Right cardiac atrium (tissue), 5 donors: ENCODE measurements around the gene FOXP4. TPM values are rescaled to one million over a fixed set of nuclear protein-coding genes. Genes with fewer than 3 reads are reported as not detected.
"Not testable (repeated sequence)": the region's sequence is repeated elsewhere in the genome, so short reads cannot be mapped to it uniquely, and the experiment has no call there.

Source experiments
- ATAC-seq, 2 donors: fragments of 200-7000 bp; cut with Tn5 transposase; one replicate each; pipeline versions ENCODE4 v1.8.0 to v1.9.1; 2020; ENCODE audit warnings: moderate library complexity in 2 of 2, mild to moderate bottlenecking in 1 of 2
- DNase-seq, 3 donors: peaks; one replicate each; pipeline ENCODE4 v3.0.0-alpha.2; 2020
- H3K27ac ChIP-seq: one replicate; pipeline ENCODE4 v1.5.1; 2013; ENCODE audit warnings: mild to moderate bottlenecking, low read length, control low read depth, moderate library complexity
- H3K27me3 ChIP-seq: one replicate; pipeline ENCODE4 v1.6.1; 2013; ENCODE audit not compliant: control insufficient read depth, insufficient read depth
- H3K4me1 ChIP-seq: one replicate; pipeline ENCODE4 v1.6.1; 2013; ENCODE audit warnings: low read length; ENCODE audit not compliant: control insufficient read depth, insufficient read depth
- H3K4me3 ChIP-seq: one replicate; pipeline ENCODE4 v1.5.1; 2013; ENCODE audit warnings: low read length, control low read depth
- H3K9me3 ChIP-seq: one replicate; pipeline ENCODE4 v1.6.1; 2013; ENCODE audit warnings: low read length; ENCODE audit not compliant: control insufficient read depth
- WGBS: extraction: QIAGEN DNeasy Blood & Tissue Kit; methylation state at CpG from one replicate; pipeline ENCODE4 v1.1.7; 2013; 5-methylcytosine and 5-hydroxymethylcytosine counted together
- intact Hi-C, 4 donors: fragments of 100-400 bp; cut with DNase I; formaldehyde crosslinking; loops; one replicate each; pipeline versions ENCODE4 v1.11.0 to v1.14.0; 2022 to 2023
- polyA plus RNA-seq: library from polyadenylated mRNA; stranded (reverse); fragments of 200-250 nt; gene quantifications from one replicate; pipeline ENCODE4 v1.2.3, GENCODE V29; 2013
- total RNA-seq, 4 donors: library from RNA; stranded (reverse); fragmentation: NEBNext Ultra II Directional; extraction: Animal tissue kit (Norgen Biotek cat#: 25700); gene quantifications; one replicate each; pipeline ENCODE4 v1.2.1, GENCODE V29; 2021
- donor health status: healthy with polysubstance abuse.
- donor health status: DM: no; HTN: yes; CAD: no.
- donor health status: DM: no; HTN: no; CAD: no.
- donor health status: DM: no; HTN: yes; CAD: no; lungs with severe emphysema.
- donor health status: DM: yes; HTN: yes; CAD: no.

Gene FOXP4
- total and polyA plus RNA-seq, 5 donors = 15.3 to 22.5 (median 21.8) TPM

- H3K4me3 ChIP-seq = no peak overlapping the region
- no peaks in the 10 kb centered on the region for H3K9me3 ChIP-seq
- intact Hi-C loops = no loop called here
- H3K4me1 ChIP-seq = no peaks in the 10 kb centered on the region
- WGBS = 95% methylated on average over 5 of the region's 5 CpGs
- ATAC-seq (no peak), DNase-seq (no peak)
- no peaks in the 10 kb centered on the region for H3K27me3 ChIP-seq
- H3K27ac ChIP-seq = no peak overlapping the region
These were observed 60.9 kb downstream of the FOXP4 start for GRCh38 chr6:41607036-41607435.

GRCh38 chr6:41607736-41608135 is 61.6 kb downstream of the FOXP4 start:
- 79% methylated on average over 9 of the region's 9 CpGs for WGBS
- H3K27me3 ChIP-seq = no peaks in the 10 kb centered on the region
- intact Hi-C loops = no loop called here
- H3K4me1 ChIP-seq = no peaks in the 10 kb centered on the region
- no peaks in the 10 kb centered on the region for H3K9me3 ChIP-seq
- H3K27ac ChIP-seq = no peak overlapping the region
- ATAC-seq = no peak
- no peak overlapping the region for H3K4me3 ChIP-seq
- DNase-seq = no peak

- no peaks in the 10 kb centered on the region for H3K9me3 ChIP-seq
- H3K4me3 ChIP-seq = no peak overlapping the region
- no peaks in the 10 kb centered on the region for H3K27me3 ChIP-seq
- H3K27ac ChIP-seq = no peak overlapping the region
- 81% methylated on average over 11 of the region's 11 CpGs for WGBS
- no peaks in the 10 kb centered on the region for H3K4me1 ChIP-seq
- intact Hi-C loops = no loop called here
- no peak for DNase-seq
- ATAC-seq = no peak
These were observed 62.4 kb downstream of the FOXP4 start for GRCh38 chr6:41608443-41609151.

- intact Hi-C loops = no loop called here
- Histone ChIP-seq H3K27me3 (no peaks in the 10 kb centered on the region), H3K9me3 (no peaks in the 10 kb centered on the region), H3K4me3 (no peak overlapping the region), H3K4me1 (no peaks in the 10 kb centered on the region), H3K27ac (no peak overlapping the region)
- no peak for DNase-seq
- WGBS = 98% methylated on average over 2 of the region's 2 CpGs
- ATAC-seq = no peak
These were observed 68.5 kb downstream of the FOXP4 start for GRCh38 chr6:41614715-41615114.

- DNase-seq (no peak), ATAC-seq (no peak)
- Histone ChIP-seq H3K27ac (no peak overlapping the region), H3K4me3 (no peak overlapping the region), H3K9me3 (no peaks in the 10 kb centered on the region), H3K4me1 (no peaks in the 10 kb centered on the region), H3K27me3 (no peaks in the 10 kb centered on the region)
- intact Hi-C loops = no loop called here
- 76% methylated on average over 7 of the region's 7 CpGs for WGBS
These were observed 69.1 kb downstream of the FOXP4 start for GRCh38 chr6:41615311-41615710.

GRCh38 chr6:41618598-41618997 is 72.4 kb downstream of the FOXP4 start:
- no peak overlapping the region for H3K27ac ChIP-seq
- intact Hi-C loops = no loop called here
- no peak for ATAC-seq

GRCh38 chr6:41619193-41619592 is 73.0 kb downstream of the FOXP4 start:
- intact Hi-C loops, H3K4me1 ChIP-seq, H3K27me3 ChIP-seq, H3K9me3 ChIP-seq, DNase-seq, H3K27ac ChIP-seq, H3K4me3 ChIP-seq, ATAC-seq: not testable (repeated sequence)
- 75% methylated on average over 4 of the region's 4 CpGs for WGBS

More at GRCh38 chr6:41618598-41618997, 72.4 kb downstream of the FOXP4 start:
- WGBS = 57% methylated on average over 3 of the region's 3 CpGs
- Histone ChIP-seq H3K27me3 (no peaks in the 10 kb centered on the region), H3K9me3 (no peaks in the 10 kb centered on the region), H3K4me3 (no peak overlapping the region), H3K4me1 (no peaks in the 10 kb centered on the region)
- DNase-seq = no peak

- Histone ChIP-seq H3K4me1 (peaks cover 6% of the 10 kb centered on the region), H3K27me3 (no peaks in the 10 kb centered on the region), H3K9me3 (no peaks in the 10 kb centered on the region), H3K27ac (no peak overlapping the region), H3K4me3 (no peak overlapping the region)
- no peak for ATAC-seq
- intact Hi-C loops = no loop called here
- DNase-seq = no peak
These were observed 75.2 kb downstream of the FOXP4 start for GRCh38 chr6:41621367-41621766.

GRCh38 chr6:41621802-41622201 is 75.6 kb downstream of the FOXP4 start:
- Histone ChIP-seq H3K4me1 (peaks cover 6% of the 10 kb centered on the region), H3K4me3 (no peak overlapping the region), H3K9me3 (no peaks in the 10 kb centered on the region), H3K27me3 (no peaks in the 10 kb centered on the region), H3K27ac (no peak overlapping the region)
- no peak for DNase-seq
- WGBS = 54% methylated on average over 2 of the region's 2 CpGs
- ATAC-seq = no peak
- intact Hi-C loops = no loop called here

- DNase-seq (no peak), ATAC-seq (no peak)
- intact Hi-C loops = no loop called here
These were observed 76.2 kb downstream of the FOXP4 start for GRCh38 chr6:41622206-41622988.

GRCh38 chr6:41623330-41623729 is 77.1 kb downstream of the FOXP4 start:
- WGBS = 91% methylated on average over 6 of the region's 6 CpGs
- Histone ChIP-seq H3K9me3 (no peaks in the 10 kb centered on the region), H3K4me1 (peaks cover 6% of the 10 kb centered on the region), H3K27ac (no peak overlapping the region), H3K27me3 (no peaks in the 10 kb centered on the region), H3K4me3 (no peak overlapping the region)
- intact Hi-C loops = no loop called here
- no peak for DNase-seq
- ATAC-seq = no peak

More at GRCh38 chr6:41622206-41622988, 76.2 kb downstream of the FOXP4 start:
- Histone ChIP-seq H3K27ac (no peak overlapping the region), H3K9me3 (no peaks in the 10 kb centered on the region), H3K27me3 (no peaks in the 10 kb centered on the region), H3K4me3 (no peak overlapping the region), H3K4me1 (peaks cover 6% of the 10 kb centered on the region)
- WGBS = 48% methylated on average over 3 of the region's 3 CpGs
